Spleen (tissue), 11 donors: Measurements from ENCODE around the gene KRT78. TPM values are rescaled to one million over a fixed set of nuclear protein-coding genes. Genes with fewer than 3 reads are reported as not detected.
A peak's percentile ranks its signal among the peaks of the same experiment; 100 is the strongest.

Experiments
- DNase-seq: peaks from one replicate; pipeline ENCODE4 v3.0.0-alpha.2; 2020
- H3K27ac ChIP-seq, 8 donors: fragments of 200-600 bp; sonication (generic) in 7 of 8; 1 replicate in 4 of 8; 2 replicates in 4 of 8; pipeline versions ENCODE4 v1.5.0 to v1.8.0; 2016 to 2021; ENCODE audit warnings: inconsistent platforms in 4 of 8, mild to moderate bottlenecking in 4 of 8, moderate library complexity in 1 of 8
- H3K27me3 ChIP-seq, 7 donors: fragments of 200-600 bp; sonication (generic) in 6 of 7; replicated peaks in 1 of 7; 1 replicate in 4 of 7; 2 replicates in 3 of 7; pipeline versions ENCODE4 v1.5.0 to v1.8.0; 2016 to 2021; ENCODE audit warnings: inconsistent platforms in 3 of 7, mild to moderate bottlenecking in 1 of 7
- H3K36me3 ChIP-seq, 6 donors: fragments of 200-600 bp; sonication (generic) in 5 of 6; 1 replicate in 4 of 6; 2 replicates in 2 of 6; pipeline versions ENCODE4 v1.5.0 to v1.8.0; 2016 to 2021; ENCODE audit warnings: inconsistent platforms in 2 of 6
- H3K4me1 ChIP-seq, 6 donors: fragments of 200-600 bp; sonication (generic) in 5 of 6; 1 replicate in 3 of 6; 2 replicates in 3 of 6; pipeline versions ENCODE4 v1.5.0 to v1.8.0; 2016 to 2021; ENCODE audit warnings: inconsistent platforms in 3 of 6
- H3K4me3 ChIP-seq, 8 donors: fragments of 200-600 bp; sonication (generic) in 7 of 8; 1 replicate in 4 of 8; 2 replicates in 4 of 8; pipeline versions ENCODE4 v1.5.0 to v1.8.0; 2016 to 2021; ENCODE audit warnings: inconsistent platforms in 4 of 8, mild to moderate bottlenecking in 4 of 8, moderate library complexity in 2 of 8
- H3K9me3 ChIP-seq, 8 donors: fragments of 200-600 bp; sonication (generic) in 7 of 8; 1 replicate in 4 of 8; 2 replicates in 4 of 8; pipeline versions ENCODE4 v1.5.0 to v1.8.0; 2016 to 2021; ENCODE audit warnings: inconsistent platforms in 4 of 8
- CTCF ChIP-seq, 11 experiments: fragments of 200-600 bp in 7 of 11; fragments of 450-650 bp in 4 of 11; sonication (generic) in 4 of 11; IDR thresholded peaks in 8 of 11; conservative IDR thresholded peaks in 3 of 11; 1 replicate in 7 of 11; 2 replicates in 4 of 11; pipeline versions ENCODE4 v1.4.0 to v1.8.0; 2016 to 2021; ENCODE audit warnings: antibody characterized with exemption in 11 of 11, inconsistent platforms in 4 of 11, mild to moderate bottlenecking in 1 of 11
- POLR2A ChIP-seq, 3 donors: fragments of 450-650 bp; IDR thresholded peaks; one replicate each; pipeline ENCODE4 v1.5.1; 2017; ENCODE audit warnings: antibody characterized with exemption in 3 of 3, mild to moderate bottlenecking in 1 of 3
- POLR2AphosphoS5 ChIP-seq, 3 donors: sonication (generic); formaldehyde crosslinking; IDR thresholded peaks; one replicate each; pipeline ENCODE4 v1.5.1; 2017; ENCODE audit warnings: antibody characterized with exemption in 3 of 3
- WGBS, 5 donors: extraction: QIAGEN DNeasy Blood & Tissue Kit in 3 of 5; methylation state at CpG; one replicate each; pipeline versions ENCODE4 v1.1.5 to v1.1.7; 2013 to 2018; 5-methylcytosine and 5-hydroxymethylcytosine counted together
- intact Hi-C: fragments of 100-400 bp; cut with DNase I; formaldehyde crosslinking; loops from one replicate; pipeline ENCODE4 v1.15.0; 2023; ENCODE audit warnings: low total_unique reads
- polyA plus RNA-seq, 3 donors: library from polyadenylated mRNA; stranded (reverse); fragments of 200-250 nt; gene quantifications; one replicate each; pipeline ENCODE4 v1.2.1, GENCODE V29; 2013
- total RNA-seq, 7 donors: library from RNA; depleted of rRNA in 3 of 7; stranded (reverse); fragments of >200 nt in 3 of 7; fragmentation: NEBNext Ultra II Directional in 4 of 7; extraction: Animal tissue kit (Norgen Biotek cat#: 25700) in 4 of 7; gene quantifications; one replicate each; pipeline versions ENCODE4 v1.1.0 to v1.2.1, GENCODE V29; 2016 to 2021
- donor health status: healthy with polysubstance abuse.
- donor health status: DM: no; HTN: no; CAD: no; lungs with moderate emphysema.
- donor health status: DM: no; HTN: no; CAD: no.
- donor health status: Bipolar disorder and iron deficiency.
- donor health status: healthy.
- donor health status: DM: no; HTN: no; CAD: no.
- donor health status: DM: yes; HTN: yes; CAD: no.

KRT78 gene
- total and polyA plus RNA-seq, 10 donors: 0.24 to 0.83 TPM; not detected in 8

GRCh38 chr12:52832451-52832850, 16.3 kb downstream of the KRT78 start:
- TF ChIP-seq POLR2A (IDR thresholded peaks at IDR 0.05) (no peak), POLR2AphosphoS5 (IDR thresholded peaks at IDR 0.05) (no peak), CTCF (IDR thresholded peaks at IDR 0.05 in 8 of 11, conservative IDR thresholded peaks at IDR 0.05 in 3 of 11) (no peak)
- 71 to 83% (median 74%) methylated on average over 3 of the region's 3 CpGs for WGBS, 5 donors
- Histone ChIP-seq H3K27me3 (peaks cover 0 to 8% (median 0%) of the 10 kb centered on the region in 7 donors), H3K27ac (no peak overlapping the region), H3K36me3 (no peaks in the 10 kb centered on the region), H3K4me3 (no peak overlapping the region), H3K4me1 (peaks cover 0 to 14% (median 0%) of the 10 kb centered on the region in 6 donors), H3K9me3 (no peaks in the 10 kb centered on the region)
- peak; percentile 20 for DNase-seq
- intact Hi-C loops: no loop called here

DNA sequence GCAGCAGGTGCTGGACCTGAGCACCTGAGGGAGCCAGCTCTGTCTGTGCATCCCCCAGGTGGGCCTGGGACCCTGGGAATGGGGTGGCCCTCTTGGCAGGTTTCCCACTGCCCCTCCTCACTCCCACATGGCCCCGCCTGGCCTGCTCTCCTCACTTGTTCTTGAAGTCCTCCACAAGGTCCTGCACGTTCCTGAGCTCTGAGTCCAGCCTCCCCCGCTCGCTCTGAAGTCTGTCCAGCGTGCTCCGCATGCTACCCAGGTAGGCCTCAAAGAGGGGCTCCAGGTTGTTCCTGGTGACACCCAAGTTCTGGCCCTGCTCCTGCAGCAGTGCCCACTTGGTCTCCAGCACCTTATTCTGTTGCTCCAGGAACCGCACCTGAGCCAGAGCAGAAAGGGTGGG, 17.5 kb downstream of the KRT78 start:
- no peaks in the 10 kb centered on the region for H3K9me3 ChIP-seq
- 80 to 93% (median 91%) methylated on average over 6 to 7 of the region's 7 CpGs for WGBS, 5 donors

GRCh38 chr12:52829986-52830770, 18.6 kb downstream of the KRT78 start:
- Histone ChIP-seq H3K36me3 (no peaks in the 10 kb centered on the region), H3K4me1 (no peaks in the 10 kb centered on the region), H3K27ac (no peak overlapping the region), H3K9me3 (no peaks in the 10 kb centered on the region), H3K4me3 (no peak overlapping the region), H3K27me3 (no peaks in the 10 kb centered on the region)
- peak; percentile 30 for DNase-seq
- WGBS, 5 donors: 75 to 84% (median 81%) methylated on average over 8 of the region's 8 CpGs
- TF ChIP-seq POLR2A (IDR thresholded peaks at IDR 0.05): no peak
- intact Hi-C loops: no loop called here

More for the DNA sequence above, 17.5 kb downstream of the KRT78 start:
- peak; percentile 69 for DNase-seq
- H3K36me3 ChIP-seq: no peaks in the 10 kb centered on the region
- no peak overlapping the region for H3K4me3 ChIP-seq
- TF ChIP-seq POLR2AphosphoS5 (IDR thresholded peaks at IDR 0.05) (no peak), CTCF (IDR thresholded peaks at IDR 0.05 in 8 of 11, conservative IDR thresholded peaks at IDR 0.05 in 3 of 11) (no peak), POLR2A (IDR thresholded peaks at IDR 0.05) (no peak)
- peaks cover 0 to 9% (median 0%) of the 10 kb centered on the region in 6 donors for H3K4me1 ChIP-seq
- no peaks in the 10 kb centered on the region for H3K27me3 ChIP-seq
- no peak overlapping the region for H3K27ac ChIP-seq
- intact Hi-C loops: no loop called here

DNA sequence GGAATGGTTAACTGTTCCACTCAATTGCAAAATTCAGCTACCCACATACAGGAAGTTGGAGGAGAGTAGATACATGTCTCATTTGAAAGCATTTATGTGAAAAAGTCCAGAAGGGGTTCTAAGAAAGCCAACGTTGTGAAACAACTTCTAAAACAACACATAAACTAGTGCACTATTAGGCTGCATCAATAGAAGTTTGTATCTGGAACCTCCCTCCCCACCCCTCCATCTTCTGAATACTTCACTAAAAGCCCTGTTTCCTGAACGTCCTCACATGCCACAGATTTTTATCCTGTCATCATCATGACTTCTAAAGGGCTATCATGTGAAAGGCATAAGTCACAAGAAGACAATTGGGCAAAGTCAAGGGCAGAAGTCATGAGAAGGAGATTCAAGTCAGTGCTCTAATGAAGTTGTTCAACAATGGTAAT, 20.2 kb downstream of the KRT78 start:
- intact Hi-C loops: no loop called here
- Histone ChIP-seq H3K27me3 (no peaks in the 10 kb centered on the region), H3K4me1 (no peaks in the 10 kb centered on the region), H3K27ac (peak overlapping the region in 5 of 8 donors; percentile 24 to 56 (median 33)), H3K36me3 (no peaks in the 10 kb centered on the region), H3K9me3 (no peaks in the 10 kb centered on the region), H3K4me3 (no peak overlapping the region)
- WGBS, 5 donors: 5 to 25% (median 13%) methylated on average over 2 of the region's 2 CpGs
- DNase-seq: no peak
- no peak for TF ChIP-seq CTCF (IDR thresholded peaks at IDR 0.05 in 8 of 11, conservative IDR thresholded peaks at IDR 0.05 in 3 of 11)
- no peak for TF ChIP-seq POLR2AphosphoS5 (IDR thresholded peaks at IDR 0.05)
- no peak for TF ChIP-seq POLR2A (IDR thresholded peaks at IDR 0.05)
